ENCODE measurements around the gene GSTK1. TPM values are rescaled to one million over a fixed set of nuclear protein-coding genes. Genes with fewer than 3 reads are reported as not detected.

GSTK1 gene
- total and polyA plus RNA-seq, 2 of the 8 experiments (the other 6 are each of a cell fraction or from before 2014, with no cell fraction given), result 25.5 to 32.5 TPM

DNA sequence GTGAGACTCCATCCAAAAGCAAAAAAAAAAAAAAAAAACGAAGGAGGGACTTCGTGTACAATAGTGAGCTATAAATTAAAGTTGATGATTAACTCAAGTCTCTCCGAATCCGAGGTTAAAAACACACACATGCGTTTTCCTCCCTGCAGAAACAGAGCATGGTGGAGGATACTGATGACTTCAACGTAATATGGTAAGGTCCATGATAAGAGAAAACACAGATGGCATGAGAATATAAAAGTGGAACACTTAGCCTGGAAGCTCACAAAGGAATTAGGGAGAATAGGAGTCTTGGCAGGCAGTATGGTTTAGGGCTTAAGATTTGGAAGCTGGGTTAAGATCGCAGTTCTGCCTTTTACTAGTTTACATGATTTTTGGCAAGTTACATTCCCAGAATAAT is 20.1 kb upstream of the GSTK1 start (continued):
- no peak for TF ChIP-seq EP300 (IDR thresholded peaks at IDR 0.05; ENCODE audit: borderline replicate concordance in 1 of 2, low read depth in 2 of 2, low read length in 2 of 2)
- no peak for TF ChIP-seq ASH2L (IDR thresholded peaks at IDR 0.05; ENCODE audit: low read length)
- TF ChIP-seq RNF2 (IDR thresholded peaks at IDR 0.05; ENCODE audit: borderline replicate concordance, low read depth, low read length, missing control alignments, poor library complexity, severe bottlenecking), result no peak
